OCI-LY3 (cell line): Measurements from ENCODE around the gene MRPL23.

ENCODE experiments used
- CTCF ChIP-seq: fragments of 200-600, 300-600 bp; sonication (generic); IDR thresholded peaks from 2 replicates; pipeline ENCODE4 v1.5.1; 2014; ENCODE audit warnings: antibody characterized with exemption, low read length, low read depth
- EZH2phosphoT487 ChIP-seq: fragments of 200-600 bp; shearing (Covaris generic); IDR thresholded peaks from 2 replicates; pipeline ENCODE4 v1.6.1; 2018; ENCODE audit warnings: antibody characterized with exemption, mixed run types, low read depth

- TF ChIP-seq CTCF, result no peak
- TF ChIP-seq EZH2phosphoT487, result no peak
Measured at GRCh38 chr11:1964348-1964747, 17.2 kb downstream of the MRPL23 start.
